HG03521 (cell line): ENCODE data around the gene DAPL1.

Experiments used
- ATAC-seq: cut with Tn5 transposase; IDR thresholded peaks from one replicate; pipeline ENCODE4 v1.9.1; 2021; ENCODE audit warnings: mild to moderate bottlenecking, moderate library complexity; ENCODE audit not compliant: unreplicated experiment

The DAPL1 gene

DNA sequence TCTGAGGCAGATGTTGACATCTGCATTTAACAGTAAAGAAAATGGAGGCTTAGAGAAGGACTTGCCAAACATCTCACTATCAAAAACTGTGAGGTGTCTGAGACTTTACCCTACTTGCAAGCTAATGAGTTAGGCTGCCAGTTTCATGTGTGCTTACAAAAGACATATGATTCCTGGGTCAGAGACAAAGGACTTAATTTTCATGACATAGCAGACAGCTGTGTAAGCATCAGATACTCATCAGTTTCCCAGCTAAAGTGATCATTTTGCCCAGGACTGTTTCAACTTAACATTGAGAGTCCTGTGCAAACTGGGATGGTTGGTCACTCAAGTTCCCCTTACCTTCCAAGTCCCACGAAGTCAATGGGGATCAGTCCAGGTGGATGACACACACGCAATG lies 18.9 kb upstream of the DAPL1 start:
- ATAC-seq, result no peak

DNA sequence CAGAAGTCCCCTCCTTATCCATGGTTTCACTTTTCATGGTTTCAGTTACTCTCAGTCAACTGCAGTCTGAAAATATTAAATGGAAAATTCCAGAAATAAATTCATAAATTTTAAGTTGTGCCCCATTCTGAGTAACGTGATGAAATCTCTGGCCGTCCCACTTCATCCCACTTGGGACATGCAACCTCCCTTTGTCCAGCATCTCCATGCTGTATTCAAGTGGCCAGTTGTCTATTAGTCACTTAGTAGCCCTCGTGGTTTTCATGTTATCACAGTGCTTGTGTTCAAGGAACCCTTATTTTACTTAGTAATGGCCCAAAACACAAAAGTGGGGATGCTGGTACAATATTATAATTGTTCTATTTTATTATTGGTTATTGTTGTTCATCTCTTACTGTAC lies 18.0 kb upstream of the DAPL1 start:
- ATAC-seq, result no peak

DNA sequence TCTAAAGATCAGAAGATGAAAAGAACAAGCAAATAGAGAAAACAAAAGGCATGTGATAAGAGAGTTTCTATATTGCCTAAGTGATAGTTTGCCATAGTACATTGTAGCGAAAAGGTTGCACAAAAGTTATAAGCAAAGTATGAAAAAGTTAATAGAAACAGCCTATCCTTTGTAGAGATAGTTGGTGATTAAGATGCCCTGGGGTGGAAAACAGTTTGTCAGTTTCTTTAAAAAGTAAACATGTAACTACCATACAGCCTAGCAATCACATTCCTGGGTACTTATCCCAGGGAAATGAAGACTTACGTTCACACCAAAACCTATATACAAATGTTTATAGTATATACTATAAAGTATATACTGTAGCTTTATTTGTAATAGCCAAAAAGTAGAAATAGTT lies 16.9 kb upstream of the DAPL1 start:
- ATAC-seq, result no peak

DNA sequence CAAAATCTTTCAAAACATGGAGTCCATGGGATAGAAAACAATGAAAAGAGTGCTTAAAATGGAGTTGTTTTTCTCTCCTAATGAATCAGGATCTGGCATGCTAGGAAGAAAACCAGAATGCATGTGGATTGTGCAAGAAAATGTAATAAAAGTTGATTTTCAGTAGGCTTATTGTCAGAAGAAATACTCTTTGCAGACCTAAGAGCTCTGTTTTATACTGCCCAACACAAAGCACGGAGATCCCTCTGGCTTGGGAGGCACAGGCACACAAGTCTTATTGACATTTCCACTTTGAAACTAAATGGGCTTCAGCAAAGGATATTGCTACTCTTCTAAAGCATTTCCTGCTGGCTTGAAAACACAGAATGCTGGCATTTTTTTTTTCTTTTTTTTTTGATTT lies 15.5 kb upstream of the DAPL1 start:
- ATAC-seq, result no peak

DNA sequence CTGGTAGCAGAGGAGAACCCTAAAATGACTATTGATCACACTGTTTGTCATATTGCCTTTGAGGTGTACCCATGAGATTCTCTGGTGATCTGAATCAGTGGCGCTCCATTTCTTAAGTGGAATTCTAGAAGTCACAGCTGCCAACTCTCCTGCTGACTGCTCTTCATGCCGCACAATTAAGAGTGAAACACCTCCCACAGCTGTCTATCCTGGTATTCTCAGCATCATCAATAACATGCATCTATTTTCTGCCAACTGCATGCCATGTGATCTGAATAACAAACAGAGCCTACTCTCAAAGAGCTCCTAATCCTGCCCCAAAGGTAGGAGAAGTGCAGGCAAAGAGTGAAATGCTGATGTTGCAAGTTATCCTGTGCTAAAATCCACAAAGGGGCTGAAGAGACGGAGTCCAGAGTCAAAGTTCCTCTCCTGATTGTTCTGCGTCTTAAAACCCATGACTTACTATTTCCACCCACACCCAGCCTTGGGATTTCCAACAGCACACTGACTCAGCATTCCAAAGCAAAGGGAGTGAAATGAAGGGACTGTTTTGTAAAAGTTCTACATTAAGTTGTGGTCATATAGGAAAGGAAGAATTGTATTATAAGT lies 13.7 kb upstream of the DAPL1 start:
- ATAC-seq, result no peak

DNA sequence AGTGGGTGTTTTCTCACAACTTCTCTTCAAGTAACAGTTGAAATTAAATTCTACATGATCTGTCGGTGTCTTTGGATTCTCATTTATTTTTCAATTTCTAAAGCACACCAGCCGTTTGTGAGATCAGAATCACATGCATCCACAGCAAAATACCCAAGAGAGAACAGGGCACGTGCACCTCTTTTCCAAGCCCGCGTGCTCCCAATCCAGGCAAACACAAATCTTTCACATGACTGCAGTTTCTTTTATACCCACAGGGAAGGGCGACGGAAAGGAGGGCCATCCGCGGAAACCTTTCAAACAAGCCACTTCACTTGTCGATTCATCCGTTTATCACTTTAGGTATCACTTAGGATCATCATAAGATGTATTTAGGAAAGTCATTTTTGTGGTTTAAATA lies 13.0 kb upstream of the DAPL1 start:
- ATAC-seq, result no peak

DNA sequence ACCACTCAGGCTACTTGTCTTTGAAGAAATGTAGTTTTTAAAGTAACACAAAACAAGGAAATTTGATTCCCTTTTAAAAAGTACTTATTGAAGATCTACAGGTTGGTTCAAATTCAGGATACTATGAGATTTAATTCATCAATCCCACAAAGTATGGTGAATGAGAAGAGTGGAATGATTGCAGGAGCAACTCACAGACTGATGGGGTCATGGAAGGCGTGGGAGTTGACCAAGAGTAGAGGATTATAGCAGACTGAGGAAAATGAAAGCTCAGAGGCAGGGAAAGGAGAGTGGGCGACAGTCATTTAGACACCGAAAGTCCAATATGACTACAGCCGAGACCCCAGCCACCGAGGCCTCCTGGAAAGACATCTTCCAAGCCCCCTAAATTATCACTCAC lies 12.5 kb upstream of the DAPL1 start:
- ATAC-seq, result no peak

DNA sequence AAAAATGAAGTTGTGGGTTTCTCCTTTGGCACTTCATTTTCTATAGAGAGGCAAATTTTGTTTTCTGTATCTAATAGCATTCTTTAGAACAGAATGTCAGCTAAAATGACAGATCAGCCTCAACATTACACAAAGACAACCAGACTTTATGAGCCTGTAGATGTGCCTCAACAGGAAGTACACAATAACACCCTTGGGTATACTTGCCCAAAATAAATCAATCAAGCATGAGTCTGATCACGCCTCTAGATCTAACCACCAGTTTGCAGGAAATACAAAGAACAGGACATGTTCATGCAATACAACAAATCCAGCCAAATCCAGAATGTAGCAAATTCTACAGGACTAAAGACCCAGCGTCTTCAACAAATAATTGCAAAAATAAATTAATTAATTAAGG lies 11.2 kb upstream of the DAPL1 start:
- no peak for ATAC-seq

DNA sequence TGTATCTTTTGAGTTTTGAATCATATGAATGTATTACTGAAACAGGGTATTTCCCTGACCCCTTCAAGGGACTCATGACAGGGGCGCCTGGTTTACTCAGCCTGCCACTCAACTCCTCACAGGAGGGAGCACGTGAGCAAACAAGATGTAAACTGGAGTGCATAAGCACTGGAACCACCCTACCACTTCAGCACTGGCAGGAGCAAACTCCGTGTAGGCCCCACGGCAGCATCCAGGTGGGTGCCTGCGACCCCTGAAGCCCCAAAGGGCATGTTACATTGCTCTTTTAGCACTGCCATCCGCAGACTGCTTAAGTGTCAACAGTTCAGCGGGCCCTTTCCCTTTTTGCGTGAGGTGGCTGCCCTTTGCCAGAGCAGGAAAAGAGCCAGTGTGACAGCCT lies 8.2 kb upstream of the DAPL1 start:
- no peak for ATAC-seq

DNA sequence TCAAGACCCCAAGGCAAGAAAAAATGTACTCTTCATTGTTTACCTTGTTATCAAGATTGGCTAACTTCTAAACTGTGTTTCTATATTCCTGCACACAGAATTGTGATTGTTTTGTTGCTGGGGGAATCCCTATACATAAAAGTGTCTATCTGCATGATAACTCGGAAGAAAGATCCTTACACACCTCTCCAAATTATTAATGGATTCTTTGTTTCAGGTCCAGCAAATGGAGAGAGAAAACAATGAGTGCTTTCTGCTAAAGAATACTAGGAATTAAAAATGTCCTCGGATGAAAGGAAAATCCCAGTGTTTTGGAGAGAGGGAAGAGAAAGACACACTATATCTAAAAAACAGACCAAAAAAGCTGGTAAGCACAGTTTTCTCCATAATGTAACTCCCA lies 6.2 kb upstream of the DAPL1 start:
- no peak for ATAC-seq

DNA sequence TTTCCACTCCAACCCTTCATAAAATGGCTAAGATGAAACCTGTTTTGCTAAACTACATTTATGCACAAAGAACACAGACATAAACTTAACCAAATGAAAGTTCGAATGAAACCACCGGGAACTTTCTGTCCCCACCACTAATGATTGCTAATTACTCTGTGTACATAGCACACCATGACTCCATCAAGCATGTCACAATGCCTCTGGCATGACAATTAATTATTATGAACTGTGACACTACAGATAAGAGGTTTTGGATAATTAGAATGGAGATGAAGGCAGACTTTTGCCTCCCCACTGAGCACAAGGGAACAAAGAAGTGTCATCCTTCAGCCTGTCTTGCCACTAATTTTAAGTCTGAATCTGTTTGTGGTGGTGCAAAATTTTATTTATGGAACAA lies 1.5 kb downstream of the DAPL1 start:
- ATAC-seq, result no peak

DNA sequence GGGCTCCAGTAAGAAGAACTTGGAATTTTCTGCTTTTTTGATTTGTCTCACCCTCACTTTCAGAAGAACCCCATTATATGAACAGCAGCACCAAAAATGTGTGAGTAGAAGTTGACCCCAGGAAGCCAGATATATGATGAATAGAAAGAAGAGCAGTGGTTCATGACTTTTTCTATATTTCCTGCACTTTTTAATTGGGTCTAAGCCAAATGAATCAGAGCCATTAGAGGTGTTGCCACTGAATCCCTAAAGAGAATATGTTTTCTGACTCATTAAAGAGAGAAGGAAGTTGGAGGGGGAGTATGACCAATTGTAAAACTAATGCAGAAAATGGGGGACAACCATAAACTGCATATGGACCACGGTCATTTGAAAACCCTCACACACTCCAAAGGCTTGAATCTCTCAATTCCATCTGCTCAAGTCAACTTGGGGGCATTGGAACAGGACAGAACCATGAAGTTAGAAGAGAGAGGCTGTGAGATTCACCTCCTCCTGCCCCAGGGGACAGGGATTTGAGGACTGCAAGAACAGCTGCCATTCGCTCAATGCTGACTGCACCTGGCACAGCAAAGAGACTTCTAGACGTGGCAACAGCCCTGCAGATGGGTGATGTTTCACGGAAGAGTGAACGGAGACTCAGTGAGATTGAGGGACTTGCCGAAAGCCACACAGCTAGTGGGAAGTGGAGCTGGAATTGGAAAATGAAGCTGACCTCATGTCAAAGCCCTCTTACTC lies 3.0 kb downstream of the DAPL1 start:
- no peak for ATAC-seq

DNA sequence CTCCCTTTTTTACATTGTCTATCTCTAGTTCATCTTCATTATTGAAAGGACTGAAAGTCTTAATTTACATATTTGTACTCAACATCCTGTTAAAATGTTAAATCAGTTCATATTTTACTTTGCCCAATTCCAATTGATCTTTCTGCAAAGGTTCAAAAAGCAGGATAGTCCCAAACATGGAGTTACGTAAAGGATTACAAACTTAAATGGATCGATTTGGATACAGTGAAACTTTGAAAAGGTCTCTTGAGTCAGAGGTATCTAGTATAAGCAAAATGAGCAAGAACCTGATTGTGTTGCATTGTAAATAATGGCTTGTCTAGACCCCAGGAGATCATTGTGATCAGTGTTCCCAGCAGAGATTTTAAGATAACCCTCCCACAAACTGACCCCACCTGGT lies 4.1 kb downstream of the DAPL1 start:
- ATAC-seq, result no peak

DNA sequence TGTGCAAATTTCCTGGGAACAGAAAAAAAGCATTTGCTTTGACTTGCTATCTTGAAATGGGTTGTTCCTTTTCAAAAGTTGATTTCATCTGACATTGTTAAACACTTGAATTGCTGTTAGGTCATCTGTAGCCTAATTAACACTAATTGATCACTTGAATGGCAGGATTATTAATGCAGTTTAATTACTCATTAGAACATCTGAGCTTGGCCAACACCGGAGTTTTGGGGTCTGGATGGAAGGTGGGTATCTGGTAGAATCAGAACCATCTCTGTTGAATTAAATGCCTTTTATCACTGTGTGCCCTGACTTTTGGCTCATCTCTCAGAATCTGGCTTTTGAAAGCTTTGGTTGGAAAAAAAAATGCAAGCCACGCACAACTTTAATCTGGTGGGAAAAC lies 8.4 kb downstream of the DAPL1 start:
- ATAC-seq, result no peak

DNA sequence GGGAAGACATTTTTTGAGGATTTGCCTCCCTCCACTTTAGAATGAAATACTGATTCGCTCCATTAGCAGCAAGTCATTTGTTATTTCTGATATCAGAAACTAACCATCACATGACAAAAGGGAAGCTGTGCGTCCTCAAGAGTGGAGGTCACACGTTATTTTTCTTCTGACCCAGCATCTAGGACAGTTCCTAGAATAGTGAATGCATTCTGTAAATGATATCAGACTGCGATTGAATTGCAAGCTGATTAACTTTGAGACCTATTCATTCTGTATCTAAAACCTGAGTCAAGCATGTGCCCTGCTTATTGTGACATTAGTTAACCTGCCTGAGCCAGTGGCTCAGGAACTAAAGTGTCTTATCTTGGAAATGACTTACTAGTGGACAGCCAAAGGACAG lies 10.1 kb downstream of the DAPL1 start:
- no peak for ATAC-seq

DNA sequence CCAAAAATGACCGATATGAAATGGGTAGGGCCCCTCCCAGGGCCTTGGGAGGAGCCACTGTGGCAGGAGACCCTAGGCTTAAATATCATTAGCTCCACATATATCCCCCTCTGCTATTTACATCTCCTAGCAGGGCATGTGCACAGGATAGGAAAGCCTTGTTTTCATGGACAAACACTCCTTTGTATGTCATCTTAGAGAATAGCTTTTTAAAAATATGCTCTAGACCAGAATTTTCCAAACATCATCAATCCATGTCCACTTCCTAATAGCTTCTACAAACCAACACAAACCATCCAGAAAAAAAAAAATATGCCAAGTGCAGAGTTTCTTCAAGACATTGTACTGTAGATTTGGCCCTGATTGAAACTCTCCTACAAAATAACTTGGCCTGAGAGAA lies 10.8 kb downstream of the DAPL1 start:
- no peak for ATAC-seq

DNA sequence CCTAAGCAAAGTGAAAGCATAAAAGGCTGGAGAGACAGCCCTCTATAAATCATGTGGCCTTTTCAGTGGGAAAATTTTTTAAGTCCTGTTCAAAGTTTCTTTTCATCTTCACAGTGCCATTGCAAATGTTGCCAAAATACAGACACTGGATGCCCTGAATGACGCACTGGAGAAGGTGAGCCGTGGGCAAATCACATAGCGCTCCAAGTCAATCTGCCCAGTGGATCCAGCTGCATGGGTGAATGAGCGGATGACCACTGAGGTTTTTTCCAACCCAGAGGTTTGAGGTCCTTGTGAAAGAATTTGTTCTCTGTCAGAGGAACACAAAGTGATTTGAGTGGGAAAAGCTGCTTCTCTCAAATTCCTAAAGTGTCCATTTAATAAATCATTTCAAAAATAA lies 11.8 kb downstream of the DAPL1 start:
- no peak for ATAC-seq

DNA sequence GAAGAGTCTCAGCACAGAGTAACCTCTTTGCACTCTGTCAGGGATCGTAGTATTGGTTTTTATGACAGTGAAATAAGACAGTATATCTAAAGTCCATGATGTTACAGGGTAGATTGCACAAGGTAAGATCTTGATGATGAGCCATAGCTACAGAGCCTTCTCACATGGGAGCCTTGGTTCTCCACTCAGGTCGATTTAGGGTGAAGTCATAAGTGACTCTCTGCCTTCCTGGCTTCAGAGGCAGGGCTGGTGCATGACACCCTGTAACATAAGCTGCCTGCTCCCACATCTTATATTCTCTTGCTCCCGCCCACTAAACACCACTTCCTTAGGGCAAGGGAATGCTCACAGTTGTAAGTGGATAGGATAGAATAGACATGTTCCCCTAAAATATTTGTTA lies 13.3 kb downstream of the DAPL1 start:
- ATAC-seq, result no peak

DNA sequence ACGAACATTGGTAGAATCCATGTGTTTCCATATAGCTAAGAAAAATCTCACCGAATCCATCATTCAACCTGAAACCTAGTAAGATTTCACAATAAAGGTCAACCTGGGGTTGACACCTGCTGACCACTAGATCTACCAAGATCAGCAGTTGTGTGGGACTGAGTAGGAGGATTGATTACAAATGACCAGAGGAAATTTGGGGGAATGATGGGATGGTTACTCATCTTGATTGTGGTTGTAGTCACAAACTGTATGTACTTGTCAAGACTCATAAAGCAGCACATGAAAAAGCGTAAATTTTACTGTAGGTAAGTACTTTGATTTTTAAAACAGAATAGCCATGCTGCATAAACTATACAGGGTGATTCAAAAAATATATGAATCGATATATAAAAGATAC lies 14.7 kb downstream of the DAPL1 start:
- ATAC-seq, result no peak

DNA sequence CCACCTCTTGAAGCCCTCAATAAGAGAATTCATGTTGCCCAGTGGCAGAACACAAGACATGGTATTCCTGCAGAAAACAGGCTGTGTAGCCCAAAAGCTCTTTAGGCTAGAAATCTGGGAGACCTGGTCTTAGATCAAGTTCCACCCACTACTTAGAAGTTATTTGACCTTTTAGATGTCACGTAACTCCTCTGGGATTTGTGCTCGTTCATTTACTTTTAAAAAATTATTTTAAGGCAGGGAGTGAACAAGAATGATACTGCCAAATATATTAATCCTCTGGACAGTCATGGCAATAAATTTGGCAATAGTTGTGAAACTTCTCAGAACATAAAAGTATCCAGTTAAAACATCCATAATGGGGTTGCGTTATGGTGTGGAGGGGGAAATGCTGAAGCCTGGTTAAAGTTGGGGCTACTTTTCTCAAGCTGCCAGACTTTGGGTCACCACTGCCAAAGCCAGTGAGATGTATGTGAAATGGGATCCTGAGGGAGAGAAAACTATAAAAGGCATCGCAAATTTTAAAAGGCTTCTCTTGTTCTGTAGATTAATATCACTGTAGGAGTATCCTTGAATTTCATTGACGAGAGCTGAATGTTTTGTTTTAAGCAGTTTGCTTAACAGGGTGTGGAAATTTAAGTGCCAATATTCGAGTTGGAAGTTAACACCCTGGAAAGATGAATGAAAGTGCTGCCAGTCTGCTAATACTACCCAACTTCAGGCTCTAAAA lies 15.8 kb downstream of the DAPL1 start:
- ATAC-seq, result no peak

DNA sequence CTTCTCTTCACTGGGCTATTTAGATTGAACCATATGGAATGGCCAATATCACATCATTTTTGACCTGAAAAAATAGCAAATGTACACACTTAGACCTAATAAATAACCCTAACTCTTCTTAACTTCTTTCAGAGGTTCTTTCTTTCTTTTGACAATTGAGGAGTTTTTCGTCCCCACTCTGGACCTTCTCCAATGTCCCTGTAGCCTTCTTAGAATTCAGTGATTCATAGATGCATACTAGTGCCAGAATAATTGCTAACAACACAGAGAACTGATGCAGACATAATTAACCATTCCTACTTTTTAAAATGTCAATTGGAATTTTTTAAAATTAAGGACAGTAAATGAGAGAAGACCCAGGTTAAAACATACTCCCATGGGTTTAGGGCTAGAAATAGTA lies 20.0 kb downstream of the DAPL1 start:
- ATAC-seq, result no peak

DNA sequence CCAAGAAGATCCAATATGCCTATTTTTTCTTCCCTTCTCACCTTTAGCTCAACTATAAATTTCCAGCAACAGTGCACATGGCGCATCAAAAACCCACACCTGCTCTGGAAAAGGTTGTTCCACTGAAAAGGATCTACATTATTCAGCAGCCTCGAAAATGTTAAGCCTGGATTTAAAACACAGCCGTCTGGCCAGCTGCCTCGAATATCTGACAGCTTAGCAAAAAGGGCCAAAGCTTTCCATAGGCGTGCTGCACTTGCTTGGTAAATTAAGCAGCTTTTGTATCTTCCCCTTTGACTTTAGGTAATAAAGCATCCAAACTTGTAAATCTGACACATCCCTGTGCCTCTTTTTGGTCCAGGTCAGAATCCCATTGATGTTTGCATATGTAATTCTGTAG lies 20.5 kb downstream of the DAPL1 start:
- ATAC-seq, result no peak
